ENCODE results near the gene SH3YL1. TPM values are rescaled to one million over a fixed set of nuclear protein-coding genes. Genes with fewer than 3 reads are reported as not detected.
A peak's percentile ranks its signal among the peaks of the same experiment; 100 is the strongest.

Gene SH3YL1
- polyA plus RNA-seq, 2 of the 4 experiments (the other 2 are of a cell fraction), result 12.8 to 23.9 TPM

DNA sequence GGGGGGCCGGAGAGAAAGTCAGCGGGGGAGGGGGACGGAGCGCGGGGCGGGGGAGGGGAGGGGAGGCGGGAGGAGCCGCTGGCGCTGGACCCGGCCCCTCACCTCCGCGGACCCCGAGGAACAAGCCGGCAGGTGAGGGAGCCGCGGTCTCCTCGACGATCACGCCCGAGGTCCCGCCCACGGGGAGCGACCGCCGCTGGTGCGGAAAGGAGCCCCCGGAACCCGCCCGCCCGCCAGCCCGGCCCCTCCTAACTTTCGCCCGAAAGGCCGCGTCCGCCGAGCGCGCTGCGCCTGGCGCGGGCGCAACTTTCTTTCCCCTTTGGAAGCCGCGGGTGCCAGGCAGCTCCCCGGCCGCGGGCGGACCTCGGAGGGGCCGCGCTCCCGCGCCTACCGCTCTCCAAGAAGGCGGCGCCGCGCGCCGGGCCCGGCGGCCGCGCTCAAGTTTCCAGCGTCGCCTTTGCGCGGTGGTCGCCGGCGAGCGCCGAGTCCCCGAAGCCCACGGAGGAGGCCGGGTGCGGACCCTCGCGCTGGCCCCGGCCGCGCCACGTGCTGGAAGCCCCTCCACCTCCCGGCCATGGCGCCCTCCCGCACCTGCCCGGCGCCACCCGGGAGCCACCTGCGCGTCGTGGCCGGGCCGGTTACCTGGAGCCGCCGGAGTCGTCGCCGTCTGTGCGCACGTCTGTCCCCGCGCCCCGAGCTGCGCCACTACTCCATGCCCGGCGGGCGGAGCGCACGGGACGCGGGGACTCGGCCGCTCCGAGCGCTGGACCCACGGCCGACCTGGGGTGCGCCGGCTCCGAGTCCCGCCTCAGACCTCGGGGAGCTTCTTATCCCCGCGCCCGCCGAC is 24.3 kb upstream of the SH3YL1 start, which contains the start of gene ALKAL2:
Gene ALKAL2 (minus strand): TSS at position 181 of the 847 bp plus-strand sequence. CDS start 256 bp downstream, outside the sequence.
- no peak for FAIRE-seq
- ChIA-PET POLR2A (no interaction called here), CTCF (interaction anchor here (1.6 to 2.2 kb wide), 2 partner anchors 13 to 34 kb away, joined by 3 to 14 read pairs; no protein-coding TSS in a partner anchor)
- WGBS (ENCODE audit: missing lambda C conversion rate), result 10% methylated on average over 21 of the region's 128 CpGs
- DNase-seq (ENCODE audit: low read depth in 1 of 2, low spot score in 1 of 2), result no peak
- Histone ChIP-seq H3K4me3 (peak within 1 kb of the TSS; percentile 31), H3K4me2 (peak within 1 kb of the TSS; percentile 99), H3K27ac (no peak within 1 kb of the TSS), H3K9me3 (no peaks in the 10 kb centered on the region), H3K4me1 (peaks cover 16% of the 10 kb centered on the region)
- ATAC-seq, result peak in 1 of 2 experiments; percentile 25; a peak in 1 of 6 replicates
- TF ChIP-seq ZC3H11A (IDR thresholded peaks at IDR 0.05) (no peak), HOXB5 (CRISPR knock-in tag; IDR thresholded peaks at IDR 0.05) (no peak), EHF (CRISPR knock-in tag; IDR thresholded peaks at IDR 0.05) (no peak), POLR2AphosphoS2 (conservative IDR thresholded peaks at IDR 0.05; ENCODE audit: low read length) (no peak), EHMT2 (IDR thresholded peaks at IDR 0.05; ENCODE audit: low read depth) (no peak)

DNA sequence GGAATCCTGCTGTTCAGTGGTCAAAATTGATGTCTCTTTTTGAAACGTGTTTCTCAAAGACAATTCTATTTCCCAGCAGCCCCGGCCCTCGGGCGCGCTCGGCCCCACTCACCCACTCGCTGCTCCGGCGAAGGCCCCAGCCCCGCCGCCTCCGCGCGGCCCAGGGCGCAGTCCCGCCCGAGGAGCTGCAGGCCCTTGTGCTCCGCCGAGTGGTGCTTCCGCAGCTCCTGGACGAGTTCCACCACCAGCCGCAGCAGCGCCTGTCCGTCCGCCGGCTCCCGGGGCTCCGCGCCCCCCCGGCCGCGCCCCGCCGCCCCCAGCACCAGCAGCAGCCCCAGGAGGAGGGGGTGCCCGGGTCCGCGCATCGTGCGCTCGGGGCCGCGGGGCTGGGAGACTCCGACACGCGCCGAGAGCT is 23.6 kb upstream of the SH3YL1 start:
- ATAC-seq, result no peak
- peaks cover 16% of the 10 kb centered on the region for H3K4me1 ChIP-seq
- H3K9me3 ChIP-seq, result no peaks in the 10 kb centered on the region
- no peak overlapping the region; the same call in 2 of the 3 replicates for H3K4me3 ChIP-seq
- no peak overlapping the region for H3K27ac ChIP-seq
- 63% methylated on average over 20 of the region's 46 CpGs for WGBS (ENCODE audit: missing lambda C conversion rate)
- ChIA-PET POLR2A (no interaction called here), CTCF (interaction anchor here (1.6 kb wide), 1 partner anchor 33 kb away, joined by 3 read pairs; no protein-coding TSS in a partner anchor)
- FAIRE-seq, result no peak
- no peak for DNase-seq (ENCODE audit: low read depth in 1 of 2, low spot score in 1 of 2)
- TF ChIP-seq POLR2AphosphoS2 (conservative IDR thresholded peaks at IDR 0.05; ENCODE audit: low read length), result no peak
- TF ChIP-seq RCOR1 (IDR thresholded peaks at IDR 0.05; ENCODE audit: low read depth, low read length), result no peak
- no peak for TF ChIP-seq BHLHE40 (IDR thresholded peaks at IDR 0.05; ENCODE audit: low read depth, low read length)
- TF ChIP-seq, protein P1, sequence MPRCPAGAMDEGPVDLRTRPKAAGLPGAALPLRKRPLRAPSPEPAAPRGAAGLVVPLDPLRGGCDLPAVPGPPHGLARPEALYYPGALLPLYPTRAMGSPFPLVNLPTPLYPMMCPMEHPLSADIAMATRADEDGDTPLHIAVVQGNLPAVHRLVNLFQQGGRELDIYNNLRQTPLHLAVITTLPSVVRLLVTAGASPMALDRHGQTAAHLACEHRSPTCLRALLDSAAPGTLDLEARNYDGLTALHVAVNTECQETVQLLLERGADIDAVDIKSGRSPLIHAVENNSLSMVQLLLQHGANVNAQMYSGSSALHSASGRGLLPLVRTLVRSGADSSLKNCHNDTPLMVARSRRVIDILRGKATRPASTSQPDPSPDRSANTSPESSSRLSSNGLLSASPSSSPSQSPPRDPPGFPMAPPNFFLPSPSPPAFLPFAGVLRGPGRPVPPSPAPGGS (IDR thresholded peaks at IDR 0.05), result no peak
- no peak for TF ChIP-seq HEYL (CRISPR knock-in tag; IDR thresholded peaks at IDR 0.05)
- TF ChIP-seq NR3C1 (IDR thresholded peaks at IDR 0.05), result no peak
- no peak for TF ChIP-seq JUN (IDR thresholded peaks at IDR 0.05)
- TF ChIP-seq KDM5A (IDR thresholded peaks at IDR 0.05), result no peak
- no peak for TF ChIP-seq HOXA7 (CRISPR knock-in tag; IDR thresholded peaks at IDR 0.05)
- TF ChIP-seq RFX5 (IDR thresholded peaks at IDR 0.05), result no peak
- TF ChIP-seq TFCP2L1 (CRISPR knock-in tag; IDR thresholded peaks at IDR 0.05), result no peak
- TF ChIP-seq ZFP36 (IDR thresholded peaks at IDR 0.05; ENCODE audit: borderline replicate concordance, partially characterized antibody), result no peak
- TF ChIP-seq ZSCAN20 (CRISPR knock-in tag; IDR thresholded peaks at IDR 0.05), result no peak
- no peak for TF ChIP-seq NPAS2 (CRISPR knock-in tag; IDR thresholded peaks at IDR 0.05; ENCODE audit: borderline replicate concordance)
- TF ChIP-seq, protein P2, sequence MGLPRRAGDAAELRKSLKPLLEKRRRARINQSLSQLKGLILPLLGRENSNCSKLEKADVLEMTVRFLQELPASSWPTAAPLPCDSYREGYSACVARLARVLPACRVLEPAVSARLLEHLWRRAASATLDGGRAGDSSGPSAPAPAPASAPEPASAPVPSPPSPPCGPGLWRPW (IDR thresholded peaks at IDR 0.05), result no peak
- TF ChIP-seq EHMT2 (IDR thresholded peaks at IDR 0.05; ENCODE audit: low read depth), result no peak
- TF ChIP-seq, protein P3, sequence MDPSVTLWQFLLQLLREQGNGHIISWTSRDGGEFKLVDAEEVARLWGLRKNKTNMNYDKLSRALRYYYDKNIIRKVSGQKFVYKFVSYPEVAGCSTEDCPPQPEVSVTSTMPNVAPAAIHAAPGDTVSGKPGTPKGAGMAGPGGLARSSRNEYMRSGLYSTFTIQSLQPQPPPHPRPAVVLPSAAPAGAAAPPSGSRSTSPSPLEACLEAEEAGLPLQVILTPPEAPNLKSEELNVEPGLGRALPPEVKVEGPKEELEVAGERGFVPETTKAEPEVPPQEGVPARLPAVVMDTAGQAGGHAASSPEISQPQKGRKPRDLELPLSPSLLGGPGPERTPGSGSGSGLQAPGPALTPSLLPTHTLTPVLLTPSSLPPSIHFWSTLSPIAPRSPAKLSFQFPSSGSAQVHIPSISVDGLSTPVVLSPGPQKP (IDR thresholded peaks at IDR 0.05; ENCODE audit: low read depth, low read length), result no peak
- H3K4me2 ChIP-seq, result peak overlapping the region; percentile 99
